HG03558 (cell line): ENCODE measurements around the gene BFSP1.

Experiments
- ATAC-seq: cut with Tn5 transposase; IDR thresholded peaks from one replicate; pipeline ENCODE4 v1.9.1; 2021; ENCODE audit warnings: moderate number of reproducible peaks; ENCODE audit not compliant: unreplicated experiment; ENCODE audit errors: extremely low read depth

BFSP1 gene

GRCh38 chr20:17558154-17558940, 27.2 kb upstream of the BFSP1 start:
- ATAC-seq = no peak

GRCh38 chr20:17557675-17558006, 26.5 kb upstream of the BFSP1 start:
- ATAC-seq = no peak

- no peak for ATAC-seq
These were observed 25.9 kb upstream of the BFSP1 start for GRCh38 chr20:17556837-17557674.

GRCh38 chr20:17555106-17555505, 23.9 kb upstream of the BFSP1 start:
- ATAC-seq = no peak

- ATAC-seq = no peak
These were observed 18.0 kb upstream of the BFSP1 start for GRCh38 chr20:17549131-17549530.

- ATAC-seq = no peak
These were observed 13.9 kb upstream of the BFSP1 start for GRCh38 chr20:17545127-17545526.

GRCh38 chr20:17543531-17544131, 12.5 kb upstream of the BFSP1 start:
- ATAC-seq = no peak

- ATAC-seq = no peak
These were observed 11.8 kb upstream of the BFSP1 start for GRCh38 chr20:17542993-17543412.

GRCh38 chr20:17542481-17542880, 11.3 kb upstream of the BFSP1 start:
- ATAC-seq = no peak

GRCh38 chr20:17541996-17542395, 10.8 kb upstream of the BFSP1 start:
- no peak for ATAC-seq

- ATAC-seq = no peak
These were observed 10.4 kb upstream of the BFSP1 start for GRCh38 chr20:17541596-17541995.

GRCh38 chr20:17538517-17539170, 7.5 kb upstream of the BFSP1 start:
- peak; percentile 57 for ATAC-seq

- ATAC-seq = no peak
These were observed 6.8 kb upstream of the BFSP1 start for GRCh38 chr20:17537959-17538358.

- ATAC-seq = peak; percentile 75
These were observed 5.8 kb upstream of the BFSP1 start for GRCh38 chr20:17536944-17537444.

GRCh38 chr20:17534077-17534476, 2.9 kb upstream of the BFSP1 start:
- no peak for ATAC-seq

GRCh38 chr20:17533396-17533795, 2.2 kb upstream of the BFSP1 start:
- no peak for ATAC-seq

GRCh38 chr20:17531665-17532025, 466 bp upstream of the BFSP1 start:
- ATAC-seq = no peak

- no peak for ATAC-seq
These were observed 1.0 kb downstream of the BFSP1 start for GRCh38 chr20:17530153-17530552.

- ATAC-seq = no peak
These were observed 1.6 kb downstream of the BFSP1 start for GRCh38 chr20:17529586-17529985.

- ATAC-seq = no peak
These were observed 5.5 kb downstream of the BFSP1 start for GRCh38 chr20:17525650-17526049.

GRCh38 chr20:17525132-17525531, 6.0 kb downstream of the BFSP1 start:
- ATAC-seq = no peak
